MM.1S (cell line): ENCODE measurements around the gene OXCT1.

ENCODE experiments used
- DNase-seq: peaks from one replicate; pipeline ENCODE4 v3.0.0-alpha.2; 2015
- H2AFZ ChIP-seq: fragments of 300-600 bp; sonication (generic); 2 replicates; pipeline ENCODE4 v1.6.0; 2016; ENCODE audit warnings: antibody characterized with exemption, low read length
- H3F3A ChIP-seq: fragments of 300-600 bp; sonication (generic); 2 replicates; pipeline ENCODE4 v1.6.1; 2016; ENCODE audit warnings: mild to moderate bottlenecking, antibody characterized with exemption, low read length, moderate library complexity, mixed read lengths; ENCODE audit not compliant: insufficient read depth
- H3K27ac ChIP-seq: fragments of 300-600 bp; sonication (generic); 2 replicates; pipeline ENCODE4 v1.5.1; 2016; ENCODE audit warnings: mild to moderate bottlenecking, low read length
- H3K27me3 ChIP-seq: fragments of 300-600 bp; sonication (generic); replicated peaks from 2 replicates; pipeline ENCODE4 v1.6.0; 2016; ENCODE audit warnings: low read length; ENCODE audit not compliant: insufficient read depth
- H3K36me3 ChIP-seq: fragments of 300-600 bp; sonication (generic); replicated peaks from 2 replicates; pipeline ENCODE4 v1.6.1; 2016; ENCODE audit warnings: mild to moderate bottlenecking, low read length, mixed read lengths; ENCODE audit not compliant: insufficient read depth
- H3K4me1 ChIP-seq: fragments of 300-600 bp; sonication (generic); 2 replicates; pipeline ENCODE4 v1.6.1; 2016; ENCODE audit warnings: low read length, mixed read lengths
- H3K4me2 ChIP-seq: fragments of 300-600 bp; sonication (generic); 2 replicates; pipeline ENCODE4 v1.6.0; 2016; ENCODE audit warnings: low read depth, low read length
- H3K4me3 ChIP-seq: fragments of 300-600 bp; sonication (generic); 2 replicates; pipeline ENCODE4 v1.5.1; 2016; ENCODE audit warnings: low read length, mixed read lengths
- H3K79me2 ChIP-seq: fragments of 300-600 bp; sonication (generic); 2 replicates; pipeline ENCODE4 v1.6.1; 2016; ENCODE audit warnings: mixed run types, low read length, mixed read lengths
- H3K9ac ChIP-seq: fragments of 300-600 bp; sonication (generic); 2 replicates; pipeline ENCODE4 v1.6.1; 2016; ENCODE audit warnings: low read length, mixed read lengths
- H3K9me2 ChIP-seq: fragments of 300-600 bp; sonication (generic); replicated peaks from 2 replicates; pipeline ENCODE4 v1.6.1; 2016; ENCODE audit warnings: mild to moderate bottlenecking, low read length, mixed read lengths; ENCODE audit not compliant: insufficient read depth
- H3K9me3 ChIP-seq: fragments of 300-600 bp; sonication (generic); replicated peaks from 2 replicates; pipeline ENCODE4 v1.6.1; 2016; ENCODE audit warnings: mild to moderate bottlenecking, low read length, mixed read lengths; ENCODE audit not compliant: insufficient read depth
- H4K20me1 ChIP-seq: fragments of 300-600 bp; sonication (generic); 2 replicates; pipeline ENCODE4 v1.6.1; 2016; ENCODE audit warnings: mild to moderate bottlenecking, low read length, moderate library complexity, mixed read lengths; ENCODE audit not compliant: insufficient read depth
- CTCF ChIP-seq: fragments of 300-600 bp; sonication (generic); IDR thresholded peaks from 2 replicates; pipeline ENCODE4 v1.5.1; 2016; ENCODE audit warnings: antibody characterized with exemption, low read length, mixed read lengths
- EZH2 ChIP-seq: fragments of 300-600 bp; sonication (generic); optimal IDR thresholded peaks from 2 replicates; pipeline ENCODE3; 2017; ENCODE audit warnings: low read depth, mild to moderate bottlenecking, antibody characterized with exemption, low read length, mixed read lengths
- EZH2phosphoT487 ChIP-seq: fragments of 300-600 bp; sonication (generic); IDR thresholded peaks from 2 replicates; pipeline ENCODE4 v1.6.1; 2018; ENCODE audit warnings: antibody characterized with exemption, low read length

OXCT1 gene

GRCh38 chr5:41906151-41906550, 35.9 kb upstream of the OXCT1 start:
- H3K36me3 ChIP-seq: peaks cover 23% of the 10 kb centered on the region; the same call in 1 of the 2 replicates
- H2AFZ ChIP-seq: no peak overlapping the region
- no peak overlapping the region for H3K4me3 ChIP-seq
- no peaks in the 10 kb centered on the region for H3K27me3 ChIP-seq
- H3K4me2 ChIP-seq: no peak overlapping the region
- no peaks in the 10 kb centered on the region for H3K9me2 ChIP-seq
- H3K9ac ChIP-seq: no peak overlapping the region
- no peaks in the 10 kb centered on the region for H4K20me1 ChIP-seq
- H3K79me2 ChIP-seq: peaks cover 52% of the 10 kb centered on the region
- no peak overlapping the region for H3K27ac ChIP-seq
- no peak for DNase-seq
- H3K9me3 ChIP-seq: no peaks in the 10 kb centered on the region
- TF ChIP-seq EZH2 (no peak), EZH2phosphoT487 (no peak), CTCF (no peak)
- peaks cover 24% of the 10 kb centered on the region for H3K4me1 ChIP-seq
- peaks cover 15% of the 10 kb centered on the region for H3F3A ChIP-seq

- peak within 1 kb of the TSS; percentile 82 for H3K27ac ChIP-seq
- peaks cover 13% of the 10 kb centered on the region; the same call in 1 of the 2 replicates for H3K36me3 ChIP-seq
- no peaks in the 10 kb centered on the region for H3K27me3 ChIP-seq
- H3K4me3 ChIP-seq: peak within 1 kb of the TSS; percentile 88
- H3K79me2 ChIP-seq: peaks cover 48% of the 10 kb centered on the region
- TF ChIP-seq CTCF (no peak), EZH2phosphoT487 (no peak), EZH2 (no peak)
- no peaks in the 10 kb centered on the region for H4K20me1 ChIP-seq
- H3K9me2 ChIP-seq: no peaks in the 10 kb centered on the region
- peak within 1 kb of the TSS; percentile 78 for H3K4me2 ChIP-seq
- H3F3A ChIP-seq: peaks cover 15% of the 10 kb centered on the region
- DNase-seq: peak; percentile 99
- peak within 1 kb of the TSS; percentile 84 for H3K9ac ChIP-seq
- H3K4me1 ChIP-seq: peaks cover 24% of the 10 kb centered on the region
- no peaks in the 10 kb centered on the region for H3K9me3 ChIP-seq
- peak within 1 kb of the TSS; percentile 68 for H2AFZ ChIP-seq
These were observed 33.9 kb upstream of the OXCT1 start, which contains the start of gene RIMOC1 for GRCh38 chr5:41903892-41904799. TSS of gene RIMOC1 (plus strand) at chr5:41904344. CDS start at chr5:41904368, 24 bp downstream.

- Histone ChIP-seq H3K79me2 (peaks cover 43% of the 10 kb centered on the region), H3K36me3 (peaks cover 8% of the 10 kb centered on the region; the same call in 1 of the 2 replicates), H3K9me3 (no peaks in the 10 kb centered on the region), H4K20me1 (no peaks in the 10 kb centered on the region), H3K4me1 (peaks cover 24% of the 10 kb centered on the region), H3K27me3 (no peaks in the 10 kb centered on the region), H3K27ac (peak overlapping the region; percentile 82), H3K4me2 (peak overlapping the region; percentile 78), H3K9me2 (no peaks in the 10 kb centered on the region), H2AFZ (peak overlapping the region; percentile 68), H3F3A (peaks cover 15% of the 10 kb centered on the region), H3K9ac (peak overlapping the region; percentile 84), H3K4me3 (peak overlapping the region; percentile 78)
- DNase-seq: peak; percentile 60
- TF ChIP-seq CTCF (no peak), EZH2phosphoT487 (no peak), EZH2 (no peak)
These were observed 33.2 kb upstream of the OXCT1 start for GRCh38 chr5:41903382-41903891.
